Keratinocyte (primary cell): ENCODE measurements around the gene HSPA8. TPM values are rescaled to one million over a fixed set of nuclear protein-coding genes. Genes with fewer than 3 reads are reported as not detected.

Source experiments
- DNase-seq: peaks from one replicate; pipeline ENCODE4 v3.0.0-alpha.2; 2011; ENCODE audit warnings: low read depth, missing footprints, low spot score
- FAIRE-seq: peaks from 2 replicates; lab custom pipeline; 2011; peaks lifted over from hg19 to GRCh38; lab: Jason Lieb, UNC
- H2AFZ ChIP-seq: 2 replicates; pipeline ENCODE4 v1.6.0; 2012; ENCODE audit warnings: low read length, control low read depth, inconsistent platforms; ENCODE audit not compliant: control insufficient read depth
- H3K27ac ChIP-seq: 2 replicates; pipeline ENCODE4 v1.5.1; 2011; ENCODE audit warnings: low read length; ENCODE audit not compliant: control insufficient read depth, insufficient read depth
- H3K27me3 ChIP-seq: 3 replicates; pipeline ENCODE4 v1.6.0; 2011; ENCODE audit warnings: low read length; ENCODE audit not compliant: control insufficient read depth, insufficient read depth; ENCODE audit errors: extremely low read depth
- H3K36me3 ChIP-seq, 2 experiments: 2 replicates in 1 of 2; 3 replicates in 1 of 2; pipeline ENCODE4 v1.5.1; 2011; ENCODE audit warnings: low read length in 2 of 2, mild to moderate bottlenecking in 1 of 2; ENCODE audit not compliant: control insufficient read depth in 2 of 2, insufficient read depth in 2 of 2; ENCODE audit errors: extremely low read depth in 1 of 2
- H3K4me1 ChIP-seq: 3 replicates; pipeline ENCODE4 v1.5.1; 2011; ENCODE audit warnings: low read length; ENCODE audit not compliant: control insufficient read depth, insufficient read depth; ENCODE audit errors: extremely low read depth
- H3K4me2 ChIP-seq: 3 replicates; pipeline ENCODE4 v1.6.0; 2011; ENCODE audit warnings: low read depth, low read length; ENCODE audit not compliant: control insufficient read depth, insufficient read depth; ENCODE audit errors: extremely low read depth
- H3K4me3 ChIP-seq, 3 experiments: fragments of 200-600 bp in 1 of 3; sonication (generic) in 1 of 3; 2 replicates in 2 of 3; 3 replicates in 1 of 3; pipeline ENCODE4 v1.5.1; 2011 to 2016; ENCODE audit warnings: low read length in 3 of 3, mild to moderate bottlenecking in 3 of 3, control low read depth in 2 of 3, inconsistent platforms in 1 of 3, low read depth in 1 of 3, mixed read lengths in 1 of 3, mixed run types in 1 of 3, moderate library complexity in 1 of 3; ENCODE audit not compliant: control insufficient read depth in 2 of 3, insufficient read depth in 2 of 3; ENCODE audit errors: extremely low read depth in 1 of 3
- H3K79me2 ChIP-seq: 2 replicates; pipeline ENCODE4 v1.6.0; 2012; ENCODE audit warnings: low read length; ENCODE audit not compliant: control insufficient read depth, insufficient read depth
- H3K9ac ChIP-seq: 3 replicates; pipeline ENCODE4 v1.6.0; 2011; ENCODE audit warnings: low read length; ENCODE audit not compliant: control insufficient read depth, insufficient read depth; ENCODE audit errors: extremely low read depth
- H3K9me1 ChIP-seq: 3 replicates; pipeline ENCODE4 v1.6.0; 2011; ENCODE audit warnings: low read length; ENCODE audit not compliant: control insufficient read depth, insufficient read depth; ENCODE audit errors: extremely low read depth
- H3K9me3 ChIP-seq: 2 replicates; pipeline ENCODE4 v1.5.1; 2012; ENCODE audit warnings: low read depth, low read length; ENCODE audit not compliant: control insufficient read depth
- H4K20me1 ChIP-seq: 3 replicates; pipeline ENCODE4 v1.6.0; 2011; ENCODE audit warnings: low read length; ENCODE audit not compliant: control insufficient read depth, insufficient read depth; ENCODE audit errors: extremely low read depth
- CTCF ChIP-seq, 3 experiments: IDR thresholded peaks in 1 of 3; conservative IDR thresholded peaks in 1 of 3; optimal IDR thresholded peaks in 1 of 3; 2 replicates in 2 of 3; 3 replicates in 1 of 3; pipeline versions ENCODE3 to v1.5.1; 2011; ENCODE audit warnings: low read length in 3 of 3, mild to moderate bottlenecking in 3 of 3, moderate library complexity in 2 of 3, control low read depth in 1 of 3, inconsistent platforms in 1 of 3; ENCODE audit not compliant: insufficient read depth in 2 of 3; ENCODE audit errors: extremely low read depth in 1 of 3
- EZH2 ChIP-seq: IDR thresholded peaks from one replicate; pipeline ENCODE4 v1.6.1; 2012; ENCODE audit warnings: inconsistent platforms, mild to moderate bottlenecking, low read length, moderate library complexity
- dilution Hi-C: fragments of 300-500 bp; cut with MboI; formaldehyde crosslinking; loops from one replicate; pipeline ENCODE4 v1.7.0; 2020; ENCODE audit warnings: low sequenced_read_pairs; ENCODE audit not compliant: extremely low pct_ligation_motif_present
- polyA plus RNA-seq, 5 experiments: library from polyadenylated mRNA; depleted of rRNA in 3 of 5; stranded (reverse) in 3 of 5; stranded (forward) in 1 of 5; unstranded in 1 of 5; fragments of >200 nt; gene quantifications; 1 replicate in 1 of 5; 2 replicates in 3 of 5; 3 replicates in 1 of 5; pipeline versions ENCODE4 v1.2.1 to v1.2.3, GENCODE V29; 2011 to 2012; ENCODE audit warnings: missing spikeins in 2 of 5, low read depth in 1 of 5, low replicate concordance in 1 of 5

Gene HSPA8
- polyA plus RNA-seq, 1 donor (not counting 4 experiments of a cell fraction or from before 2014, with no cell fraction given), result 3,207 TPM

- Histone ChIP-seq H3K27ac (no peak overlapping the region), H3K36me3 (peaks cover 2 to 4% of the 10 kb centered on the region in 2 experiments), H3K79me2 (no peaks in the 10 kb centered on the region), H3K4me2 (no peak overlapping the region), H3K9me1 (no peaks in the 10 kb centered on the region), H3K4me3 (no peak overlapping the region), H3K9me3 (no peaks in the 10 kb centered on the region), H3K27me3 (no peaks in the 10 kb centered on the region), H4K20me1 (peaks cover 12% of the 10 kb centered on the region), H3K9ac (no peak overlapping the region), H2AFZ (no peak overlapping the region), H3K4me1 (no peaks in the 10 kb centered on the region)
- no peak for DNase-seq
- dilution Hi-C loops, result no loop called here
- no peak for TF ChIP-seq EZH2
- TF ChIP-seq CTCF (optimal IDR thresholded peaks at IDR 0.05 in 1 of 3, IDR thresholded peaks at IDR 0.05 in 1 of 3, conservative IDR thresholded peaks at IDR 0.05 in 1 of 3; ENCODE audit: extremely low read depth in 1 of 3, insufficient read depth in 2 of 3, low read length in 3 of 3), result no peak
- FAIRE-seq, result no peak
These were observed 10.8 kb downstream of the HSPA8 start for GRCh38 chr11:123051146-123051545.

- Histone ChIP-seq H3K4me1 (no peaks in the 10 kb centered on the region), H3K27ac (no peak overlapping the region), H3K4me3 (no peak overlapping the region), H4K20me1 (no peaks in the 10 kb centered on the region), H3K4me2 (no peak overlapping the region), H3K36me3 (no peaks in the 10 kb centered on the region), H3K9me3 (no peaks in the 10 kb centered on the region), H3K9ac (no peak overlapping the region), H2AFZ (no peak overlapping the region), H3K79me2 (no peaks in the 10 kb centered on the region), H3K27me3 (no peaks in the 10 kb centered on the region), H3K9me1 (no peaks in the 10 kb centered on the region)
- dilution Hi-C loops, result no loop called here
- TF ChIP-seq CTCF (optimal IDR thresholded peaks at IDR 0.05 in 1 of 3, IDR thresholded peaks at IDR 0.05 in 1 of 3, conservative IDR thresholded peaks at IDR 0.05 in 1 of 3; ENCODE audit: extremely low read depth in 1 of 3, insufficient read depth in 2 of 3, low read length in 3 of 3) (no peak), EZH2 (no peak)
- FAIRE-seq (no peak), DNase-seq (no peak)
These were observed 14.0 kb downstream of the HSPA8 start for GRCh38 chr11:123047947-123048293.
